ENCODE measurements around the gene FAM186B.

DNA sequence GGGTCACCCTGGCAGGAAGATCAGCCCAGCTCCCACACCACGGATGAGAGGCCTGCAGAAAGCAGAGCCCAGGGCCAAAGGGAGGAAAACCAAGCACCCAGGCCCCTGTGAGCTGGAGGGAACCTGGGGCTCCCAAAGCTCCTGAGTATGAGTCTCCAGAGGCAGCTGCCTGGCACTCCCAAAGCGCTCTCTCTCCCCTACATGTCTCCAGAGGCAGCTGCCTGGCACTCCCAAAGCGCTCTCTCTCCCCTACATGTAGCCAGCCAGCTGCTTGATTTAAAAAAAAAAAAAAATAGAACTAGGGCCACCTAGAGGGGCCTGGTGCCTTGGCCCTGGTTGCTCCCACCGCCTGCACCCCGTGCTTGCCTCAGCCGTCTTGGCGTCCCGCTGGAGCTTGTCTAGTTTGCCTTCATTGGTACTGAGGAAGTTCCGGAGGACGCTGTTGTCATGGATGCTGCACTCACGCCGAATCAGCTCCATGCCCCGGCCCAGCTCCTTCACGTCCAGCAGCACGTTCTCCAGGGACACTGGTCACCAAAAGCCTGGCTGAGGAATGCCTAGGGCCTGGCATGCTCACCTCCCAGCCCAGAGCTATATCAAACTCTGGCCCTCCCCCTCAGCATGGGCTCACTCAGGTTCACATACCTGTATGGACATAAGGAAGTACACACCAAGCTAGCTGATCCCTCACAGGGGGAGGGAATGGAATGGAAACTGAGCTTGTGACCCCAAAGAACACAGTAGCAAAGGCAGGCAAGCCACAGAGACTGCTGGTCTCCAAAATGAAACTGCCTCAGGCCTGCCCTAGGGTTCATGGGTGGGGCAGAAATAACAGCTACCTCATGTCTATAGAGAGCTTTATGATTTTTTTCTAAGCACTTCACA is 42.6 kb upstream of the FAM186B start:
- TF ChIP-seq, protein P1, sequence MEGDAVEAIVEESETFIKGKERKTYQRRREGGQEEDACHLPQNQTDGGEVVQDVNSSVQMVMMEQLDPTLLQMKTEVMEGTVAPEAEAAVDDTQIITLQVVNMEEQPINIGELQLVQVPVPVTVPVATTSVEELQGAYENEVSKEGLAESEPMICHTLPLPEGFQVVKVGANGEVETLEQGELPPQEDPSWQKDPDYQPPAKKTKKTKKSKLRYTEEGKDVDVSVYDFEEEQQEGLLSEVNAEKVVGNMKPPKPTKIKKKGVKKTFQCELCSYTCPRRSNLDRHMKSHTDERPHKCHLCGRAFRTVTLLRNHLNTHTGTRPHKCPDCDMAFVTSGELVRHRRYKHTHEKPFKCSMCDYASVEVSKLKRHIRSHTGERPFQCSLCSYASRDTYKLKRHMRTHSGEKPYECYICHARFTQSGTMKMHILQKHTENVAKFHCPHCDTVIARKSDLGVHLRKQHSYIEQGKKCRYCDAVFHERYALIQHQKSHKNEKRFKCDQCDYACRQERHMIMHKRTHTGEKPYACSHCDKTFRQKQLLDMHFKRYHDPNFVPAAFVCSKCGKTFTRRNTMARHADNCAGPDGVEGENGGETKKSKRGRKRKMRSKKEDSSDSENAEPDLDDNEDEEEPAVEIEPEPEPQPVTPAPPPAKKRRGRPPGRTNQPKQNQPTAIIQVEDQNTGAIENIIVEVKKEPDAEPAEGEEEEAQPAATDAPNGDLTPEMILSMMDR (IDR thresholded peaks at IDR 0.05) = no peak
- no peak for TF ChIP-seq EZH2 (IDR thresholded peaks at IDR 0.05)
